H1 (cell line): ENCODE data around the gene ARHGEF12. TPM values are rescaled to one million over a fixed set of nuclear protein-coding genes. Genes with fewer than 3 reads are reported as not detected.

Source experiments
- CTCF ChIA-PET: fragments of 300-600 bp; sonication (Branson Sonifier 250); formaldehyde crosslinking; loops from one replicate; lab custom pipeline; 2021; ENCODE audit not compliant: partially characterized antibody; lab: Charles Lee
- POLR2A ChIA-PET: fragments of 300-600 bp; sonication (Branson Sonifier 250); formaldehyde crosslinking; loops from one replicate; lab custom pipeline; 2021; ENCODE audit warnings: inconsistent platforms; ENCODE audit not compliant: partially characterized antibody; lab: Charles Lee
- DNase-seq, 2 experiments: peaks; one replicate each; pipeline versions ENCODE4 v3.0.0 to v3.0.0-alpha.2; 2010 to 2022; ENCODE audit warnings: low spot score in 2 of 2, low read depth in 1 of 2, mixed read lengths in 1 of 2
- FAIRE-seq: peaks from 2 replicates; lab custom pipeline; 2011; peaks lifted over from hg19 to GRCh38; lab: Jason Lieb, UNC
- H2AFZ ChIP-seq: 2 replicates; pipeline ENCODE4 v1.8.1; 2012; ENCODE audit warnings: low read length, inconsistent platforms
- H2AK5ac ChIP-seq: 2 replicates; pipeline ENCODE4 v1.6.1; 2013; ENCODE audit warnings: low read depth, low read length
- H2BK120ac ChIP-seq: replicated peaks from 2 replicates; pipeline ENCODE3; 2013; ENCODE audit warnings: low read depth, low read length, inconsistent platforms
- H2BK12ac ChIP-seq: 2 replicates; pipeline ENCODE4 v1.6.1; 2013; ENCODE audit warnings: low read depth, low read length
- H2BK15ac ChIP-seq: 2 replicates; pipeline ENCODE4 v1.6.1; 2013; ENCODE audit warnings: low read length
- H2BK20ac ChIP-seq: 2 replicates; pipeline ENCODE4 v1.6.1; 2013; ENCODE audit warnings: low read length
- H2BK5ac ChIP-seq: 2 replicates; pipeline ENCODE4 v1.6.1; 2013; ENCODE audit warnings: low read depth, low read length
- H3K14ac ChIP-seq: 2 replicates; pipeline ENCODE4 v1.6.1; 2013; ENCODE audit warnings: inconsistent platforms; ENCODE audit not compliant: insufficient read length
- H3K18ac ChIP-seq: 2 replicates; pipeline ENCODE4 v1.6.1; 2013; ENCODE audit warnings: low read length; ENCODE audit errors: extremely low read depth
- H3K23ac ChIP-seq: 2 replicates; pipeline ENCODE4 v1.6.1; 2013; ENCODE audit warnings: inconsistent platforms; ENCODE audit not compliant: insufficient read length
- H3K23me2 ChIP-seq: 2 replicates; pipeline ENCODE4 v1.6.1; 2013; ENCODE audit warnings: low read depth, low read length
- H3K27ac ChIP-seq: 2 replicates; pipeline ENCODE4 v1.6.1; 2011; ENCODE audit warnings: low read depth, low read length, inconsistent platforms
- H3K27me3 ChIP-seq, 4 experiments: replicated peaks in 1 of 4; 1 replicate in 1 of 4; 2 replicates in 3 of 4; pipeline versions ENCODE4 v1.6.1 to v1.8.1; 2011 to 2013; ENCODE audit warnings: low read length in 3 of 4, mild to moderate bottlenecking in 3 of 4, inconsistent platforms in 2 of 4, mixed read lengths in 2 of 4, moderate library complexity in 1 of 4; ENCODE audit not compliant: control insufficient read depth in 3 of 4, insufficient read depth in 3 of 4; ENCODE audit errors: extremely low read depth in 1 of 4
- H3K36me3 ChIP-seq, 4 experiments: 2 replicates each; pipeline versions ENCODE4 v1.6.1 to v1.8.1; 2011 to 2013; ENCODE audit warnings: mild to moderate bottlenecking in 4 of 4, low read length in 3 of 4, moderate library complexity in 2 of 4, control low read depth in 1 of 4, inconsistent platforms in 1 of 4; ENCODE audit not compliant: insufficient read depth in 4 of 4, control insufficient read depth in 2 of 4
- H3K4ac ChIP-seq: replicated peaks from 2 replicates; pipeline ENCODE3; 2013; ENCODE audit warnings: low read length, low read depth, mixed read lengths, inconsistent platforms; ENCODE audit not compliant: insufficient read length
- H3K4me1 ChIP-seq, 4 experiments: replicated peaks in 1 of 4; 1 replicate in 1 of 4; 2 replicates in 3 of 4; pipeline versions ENCODE4 v1.6.1 to v1.8.1; 2011 to 2013; ENCODE audit warnings: low read length in 3 of 4, inconsistent platforms in 2 of 4, mixed read lengths in 1 of 4; ENCODE audit not compliant: insufficient read depth in 4 of 4, control insufficient read depth in 3 of 4
- H3K4me2 ChIP-seq, 2 experiments: 2 replicates each; pipeline versions ENCODE4 v1.6.1 to v1.8.1; 2011 to 2013; ENCODE audit warnings: low read depth in 2 of 2, low read length in 2 of 2, control low read depth in 1 of 2, inconsistent platforms in 1 of 2, mild to moderate bottlenecking in 1 of 2; ENCODE audit not compliant: insufficient read depth in 1 of 2
- H3K4me3 ChIP-seq, 4 experiments: fragments of 200-600, 300-600 bp in 1 of 4; sonication (generic), shearing (Covaris generic), sonication (Bioruptor Twin) in 1 of 4; 2 replicates each; pipeline versions ENCODE4 v1.5.1 to v1.8.1; 2011 to 2016; ENCODE audit warnings: low read length in 4 of 4, low read depth in 3 of 4, control low read depth in 2 of 4, inconsistent platforms in 2 of 4, mild to moderate bottlenecking in 2 of 4, mixed read lengths in 1 of 4, moderate library complexity in 1 of 4; ENCODE audit not compliant: insufficient read depth in 2 of 4; ENCODE audit errors: extremely low read depth in 1 of 4
- H3K56ac ChIP-seq: replicated peaks from 2 replicates; pipeline ENCODE3; 2013; ENCODE audit warnings: low read depth, mild to moderate bottlenecking, mixed read lengths, low read length, inconsistent platforms; ENCODE audit not compliant: insufficient read length
- H3K79me1 ChIP-seq: 2 replicates; pipeline ENCODE4 v1.6.1; 2013; ENCODE audit warnings: low read depth, low read length, control low read depth
- H3K79me2 ChIP-seq, 2 experiments: 2 replicates each; pipeline versions ENCODE4 v1.6.1 to v1.8.1; 2012 to 2013; ENCODE audit warnings: low read length in 2 of 2, mild to moderate bottlenecking in 2 of 2, inconsistent platforms in 1 of 2; ENCODE audit not compliant: insufficient read depth in 2 of 2, control insufficient read depth in 1 of 2
- H3K9ac ChIP-seq, 4 experiments: replicated peaks in 1 of 4; 1 replicate in 1 of 4; 2 replicates in 3 of 4; pipeline versions ENCODE4 v1.6.1 to v1.8.1; 2011 to 2013; ENCODE audit warnings: low read depth in 3 of 4, low read length in 3 of 4, control low read depth in 2 of 4, mild to moderate bottlenecking in 2 of 4, moderate library complexity in 2 of 4, inconsistent platforms in 1 of 4; ENCODE audit errors: extremely low read depth in 1 of 4
- H3K9me3 ChIP-seq, 2 experiments: 2 replicates each; pipeline versions ENCODE4 v1.6.1 to v1.8.1; 2012 to 2013; ENCODE audit warnings: mild to moderate bottlenecking in 2 of 2, moderate library complexity in 2 of 2, control low read depth in 1 of 2, inconsistent platforms in 1 of 2, low read depth in 1 of 2, low read length in 1 of 2, mixed read lengths in 1 of 2; ENCODE audit not compliant: insufficient read depth in 2 of 2
- H4K20me1 ChIP-seq, 2 experiments: replicated peaks in 1 of 2; 2 replicates each; pipeline versions ENCODE3 to v1.8.1; 2011 to 2013; ENCODE audit warnings: inconsistent platforms in 2 of 2, low read length in 2 of 2, mild to moderate bottlenecking in 1 of 2; ENCODE audit not compliant: insufficient read depth in 2 of 2, control insufficient read depth in 1 of 2
- H4K5ac ChIP-seq: 2 replicates; pipeline ENCODE4 v1.6.1; 2013; ENCODE audit warnings: low read length, low read depth, mixed read lengths, inconsistent platforms; ENCODE audit not compliant: insufficient read length
- H4K8ac ChIP-seq: 2 replicates; pipeline ENCODE4 v1.8.0; 2013; ENCODE audit warnings: mild to moderate bottlenecking, moderate library complexity, low read length, inconsistent platforms; ENCODE audit not compliant: insufficient read depth; ENCODE audit errors: extremely low read depth
- H4K91ac ChIP-seq: replicated peaks from 2 replicates; pipeline ENCODE3; 2013; ENCODE audit warnings: low read length, mixed read lengths, inconsistent platforms; ENCODE audit not compliant: insufficient read length
- CBX8 ChIP-seq: fragments of 300-800, 300-1000 bp; sonication (generic); IDR thresholded peaks from 2 replicates; pipeline ENCODE4 v1.7.1; 2016; ENCODE audit warnings: low read depth, low read length, borderline replicate concordance
- WGBS, 2 experiments: shearing (Covaris generic) in 1 of 2; methylation state at CpG; one replicate each; pipeline versions ENCODE4 v1.1.6 to v1.1.7; 2013 to 2015; ENCODE audit warnings: low lambda C conversion rate in 2 of 2, mixed read lengths in 2 of 2, inconsistent platforms in 1 of 2, low coverage in 1 of 2, missing lambda C conversion rate in 1 of 2; ENCODE audit not compliant: insufficient replicate concordance in 2 of 2, insufficient coverage in 1 of 2, insufficient read length in 1 of 2; ENCODE audit errors: extremely low coverage in 1 of 2, missing lambda C conversion rate in 1 of 2; 5-methylcytosine and 5-hydroxymethylcytosine counted together
- polyA plus RNA-seq, 7 experiments: library from polyadenylated mRNA; depleted of rRNA in 3 of 7; stranded (reverse) in 5 of 7; unstranded in 2 of 7; fragments of >200 nt in 5 of 7; fragments of 200-250 nt in 2 of 7; gene quantifications; 1 replicate in 5 of 7; 2 replicates in 1 of 7; 4 replicates in 1 of 7; pipeline versions ENCODE4 v1.2.1 to v1.2.3, GENCODE V29; 2011 to 2013; ENCODE audit warnings: missing spikeins in 2 of 7, mixed read lengths in 2 of 7
- total RNA-seq: library from RNA; stranded (reverse); fragmentation: NEBNext Ultra II Directional; extraction: Animal tissue kit (Norgen Biotek cat#: 25700); gene quantifications from 2 replicates; pipeline ENCODE4 v1.2.1, GENCODE V29; 2021

The ARHGEF12 gene
- total and polyA plus RNA-seq, 2 of the 8 experiments (the other 6 are each of a cell fraction or from before 2014, with no cell fraction given) = 5.1 to 33.7 TPM

GRCh38 chr11:120327311-120327710 lies 8.9 kb upstream of the ARHGEF12 start:
- no peaks in the 10 kb centered on the region for H3K27me3 ChIP-seq
- H3K9ac ChIP-seq = no peak overlapping the region
- peaks cover 0 to 3% (median 0%) of the 10 kb centered on the region in 4 experiments; a peak in 3 of 7 replicates for H3K4me1 ChIP-seq
- no peaks in the 10 kb centered on the region; a peak in 1 of 4 replicates for H3K79me2 ChIP-seq
- peaks cover 6% of the 10 kb centered on the region for H3K23me2 ChIP-seq
- H3K4me2 ChIP-seq = no peak overlapping the region
- no peaks in the 10 kb centered on the region for H4K20me1 ChIP-seq
- no peak overlapping the region for H2AFZ ChIP-seq
- H4K5ac ChIP-seq = no peak overlapping the region
- CTCF ChIA-PET = no interaction called here
- no peak overlapping the region for H3K14ac ChIP-seq
- H3K79me1 ChIP-seq = peaks cover 2% of the 10 kb centered on the region; the same call in 1 of the 2 replicates
- H3K4ac ChIP-seq = no peak overlapping the region
- no peak overlapping the region for H3K23ac ChIP-seq
- H3K36me3 ChIP-seq = peaks cover 0 to 10% (median 3%) of the 10 kb centered on the region in 4 experiments; a peak in 4 of 8 replicates
- no peak for DNase-seq
- H2BK12ac ChIP-seq = no peak overlapping the region
- no peak overlapping the region for H2BK15ac ChIP-seq
- H3K4me3 ChIP-seq = no peak overlapping the region
- no peak for TF ChIP-seq CBX8
- no peak overlapping the region for H3K18ac ChIP-seq
- no peak overlapping the region for H4K8ac ChIP-seq
- FAIRE-seq = no peak
- H3K9me3 ChIP-seq = no peaks in the 10 kb centered on the region
- H2BK20ac ChIP-seq = no peak overlapping the region
- H3K27ac ChIP-seq = no peak overlapping the region
- H2BK5ac ChIP-seq = no peak overlapping the region
- H3K56ac ChIP-seq = no peak overlapping the region
- 95% methylated on average over 4 of the region's 4 CpGs; no CpG with 5 or more reads in 1 of the 2 experiments for WGBS, 2 experiments
- H2AK5ac ChIP-seq = no peak overlapping the region
- no peak overlapping the region for H2BK120ac ChIP-seq
- POLR2A ChIA-PET = interaction anchor here (3.3 kb wide), 1 partner anchor 9 kb away, joined by 27 read pairs; the partner anchor contains the start of gene ARHGEF12
- no peak overlapping the region for H4K91ac ChIP-seq
